A549 (cell line): ENCODE data around the gene F10.

Experiments used
- POLR2A ChIP-seq: IDR thresholded peaks from 2 replicates; pipeline ENCODE4 v1.6.1; 2012; ENCODE audit warnings: mild to moderate bottlenecking, low read length
- POLR2AphosphoS2 ChIP-seq: conservative IDR thresholded peaks from 2 replicates; pipeline ENCODE4 v1.6.1; 2012; ENCODE audit warnings: low read length, improper control_type of control experiment, inconsistent platforms
- RNF2 ChIP-seq: fragments of 200-600 bp; sonication (generic); IDR thresholded peaks from 2 replicates; pipeline ENCODE4 v1.6.1; 2016; ENCODE audit warnings: low read depth, mild to moderate bottlenecking, antibody characterized with exemption, moderate library complexity, borderline replicate concordance
- SREBF2 ChIP-seq: fragments of 450-650 bp; IDR thresholded peaks from 2 replicates; pipeline ENCODE4 v1.6.1; 2014; ENCODE audit warnings: mild to moderate bottlenecking, moderate library complexity
- TF ChIP-seq, protein P1 (sequence below): fragments of >200 bp; sonication (Bioruptor Twin); formaldehyde crosslinking; IDR thresholded peaks from 3 replicates; pipeline ENCODE4 v1.5.1; 2016

DNA sequence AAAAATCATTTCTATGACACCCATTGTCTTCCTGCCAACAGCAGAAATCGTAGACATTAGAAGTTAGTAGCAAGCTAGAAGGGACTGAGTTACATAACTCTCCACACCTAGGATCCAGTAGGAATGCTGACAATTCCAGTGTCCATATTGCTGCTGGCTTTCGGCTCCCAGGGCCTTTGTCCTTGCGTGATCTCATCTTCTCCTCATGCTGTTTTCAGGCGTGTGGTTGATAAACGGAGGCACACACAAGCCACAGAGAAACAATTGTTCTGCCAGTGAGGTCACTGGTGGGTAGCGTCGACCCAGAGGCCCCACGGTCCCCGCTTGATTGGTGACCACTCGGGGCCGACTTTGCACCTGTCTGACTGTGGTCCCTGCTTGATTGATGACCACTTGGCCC is 48.7 kb upstream of the F10 start:
- TF ChIP-seq POLR2A (no peak), RNF2 (no peak), SREBF2 (no peak), POLR2AphosphoS2 (no peak)
- TF ChIP-seq, protein P1, sequence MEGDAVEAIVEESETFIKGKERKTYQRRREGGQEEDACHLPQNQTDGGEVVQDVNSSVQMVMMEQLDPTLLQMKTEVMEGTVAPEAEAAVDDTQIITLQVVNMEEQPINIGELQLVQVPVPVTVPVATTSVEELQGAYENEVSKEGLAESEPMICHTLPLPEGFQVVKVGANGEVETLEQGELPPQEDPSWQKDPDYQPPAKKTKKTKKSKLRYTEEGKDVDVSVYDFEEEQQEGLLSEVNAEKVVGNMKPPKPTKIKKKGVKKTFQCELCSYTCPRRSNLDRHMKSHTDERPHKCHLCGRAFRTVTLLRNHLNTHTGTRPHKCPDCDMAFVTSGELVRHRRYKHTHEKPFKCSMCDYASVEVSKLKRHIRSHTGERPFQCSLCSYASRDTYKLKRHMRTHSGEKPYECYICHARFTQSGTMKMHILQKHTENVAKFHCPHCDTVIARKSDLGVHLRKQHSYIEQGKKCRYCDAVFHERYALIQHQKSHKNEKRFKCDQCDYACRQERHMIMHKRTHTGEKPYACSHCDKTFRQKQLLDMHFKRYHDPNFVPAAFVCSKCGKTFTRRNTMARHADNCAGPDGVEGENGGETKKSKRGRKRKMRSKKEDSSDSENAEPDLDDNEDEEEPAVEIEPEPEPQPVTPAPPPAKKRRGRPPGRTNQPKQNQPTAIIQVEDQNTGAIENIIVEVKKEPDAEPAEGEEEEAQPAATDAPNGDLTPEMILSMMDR = no peak
